GF-D8 (cell line): ENCODE results near the gene RNF138.
"Not testable (repeated sequence)": the region's sequence is repeated elsewhere in the genome, so short reads cannot be mapped to it uniquely, and the experiment has no call there.

Experiments used
- DNase-seq: peaks from one replicate; lab custom pipeline; 2025; lab: John Stamatoyannopoulos, UW

RNF138 gene

DNA sequence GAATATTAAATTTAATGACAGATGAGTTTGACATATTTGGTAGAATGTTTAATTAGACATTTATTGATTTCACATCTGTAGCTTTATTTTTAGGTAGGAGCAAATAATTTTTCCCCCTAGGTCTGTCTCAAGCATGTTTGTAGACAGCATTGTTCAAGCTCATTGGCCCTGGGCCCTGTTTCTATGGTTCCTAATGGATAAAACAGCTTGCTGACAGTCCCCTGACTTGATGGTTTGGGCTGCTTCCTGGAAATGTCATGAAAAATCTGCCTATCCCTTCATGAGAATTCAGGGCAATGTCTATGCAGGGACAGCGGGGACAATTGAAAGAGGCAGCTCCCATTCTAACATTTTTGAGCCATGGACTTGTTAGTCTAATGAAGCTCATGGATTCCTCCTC is 83.6 kb downstream of the RNF138 start:
- no peak for DNase-seq

DNA sequence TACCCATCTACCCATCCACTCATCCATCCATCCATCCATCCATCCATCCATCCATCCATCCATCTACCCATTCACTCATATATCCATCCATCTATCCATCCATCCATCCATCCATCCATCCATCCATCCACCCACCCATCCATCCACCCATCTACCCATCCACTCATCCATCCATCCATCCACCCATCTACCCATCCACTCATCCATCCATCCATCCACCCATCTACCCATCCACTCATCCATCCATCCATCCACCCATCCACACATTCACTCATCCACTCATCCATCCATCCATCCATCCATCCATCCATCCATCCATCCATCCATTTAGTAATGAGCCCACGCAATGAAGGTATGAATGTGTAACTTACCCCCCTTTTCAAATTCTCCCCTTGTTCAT is 85.1 kb downstream of the RNF138 start:
- DNase-seq, result not testable (repeated sequence)

DNA sequence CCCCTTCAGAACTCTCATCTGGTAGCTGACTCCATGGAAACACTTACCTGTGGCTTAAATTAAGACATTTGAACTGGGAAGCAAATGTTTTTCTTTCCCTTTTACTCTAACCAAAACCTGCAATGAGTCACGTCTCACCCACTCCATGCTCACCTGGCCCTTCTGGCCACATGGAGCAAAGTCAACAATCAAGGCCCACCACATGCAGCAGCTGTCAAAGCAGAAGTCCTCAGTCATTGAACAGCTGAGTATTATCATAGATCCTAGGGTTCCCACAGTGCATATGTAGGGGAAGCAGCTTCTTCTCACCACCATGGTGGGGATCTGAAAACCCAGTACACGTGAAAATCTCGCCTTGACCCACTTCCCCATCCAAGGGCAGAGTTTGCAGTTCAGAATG is 85.9 kb downstream of the RNF138 start:
- DNase-seq, result no peak
